OCI-LY3 (cell line): Measurements from ENCODE around the gene LRP1-AS.

Source experiments
- H2AFZ ChIP-seq: fragments of 200-600, 300-600 bp; shearing (Covaris generic); 2 replicates; pipeline ENCODE4 v1.6.0; 2014; ENCODE audit warnings: antibody characterized with exemption, low read depth, low read length
- H3K27ac ChIP-seq: fragments of 200-600, 300-600 bp; sonication (generic); 2 replicates; pipeline ENCODE4 v1.5.1; 2014; ENCODE audit warnings: mild to moderate bottlenecking, low read length, moderate library complexity, mixed read lengths
- H3K27me3 ChIP-seq: fragments of 200-600, 300-600 bp; sonication (generic); 2 replicates; pipeline ENCODE4 v1.6.1; 2014; ENCODE audit warnings: low read depth, low read length, mixed read lengths
- H3K36me3 ChIP-seq: fragments of 200-600, 300-600 bp; sonication (generic); replicated peaks from 2 replicates; pipeline ENCODE3; 2014; ENCODE audit warnings: low read depth, low read length, mixed read lengths
- H3K4me1 ChIP-seq: fragments of 300-600, 200-600 bp; sonication (generic); 2 replicates; pipeline ENCODE4 v1.6.1; 2014; ENCODE audit warnings: low read length, mixed read lengths
- H3K4me2 ChIP-seq: fragments of 200-600, 300-600 bp; sonication (generic); 2 replicates; pipeline ENCODE4 v1.6.1; 2014; ENCODE audit warnings: low read length, mixed read lengths
- H3K4me3 ChIP-seq: fragments of 300-600, 200-600 bp; sonication (generic); 2 replicates; pipeline ENCODE4 v1.5.1; 2014; ENCODE audit warnings: antibody characterized with exemption, mild to moderate bottlenecking, low read length, moderate library complexity
- H3K79me2 ChIP-seq: fragments of 300-600, 200-600 bp; shearing (Covaris generic); 2 replicates; pipeline ENCODE4 v1.6.1; 2014; ENCODE audit warnings: mild to moderate bottlenecking, low read length, mixed read lengths
- H3K9ac ChIP-seq: fragments of 300-600, 200-600 bp; shearing (Covaris generic); 2 replicates; pipeline ENCODE4 v1.6.0; 2014; ENCODE audit warnings: mild to moderate bottlenecking, low read length, moderate library complexity
- H3K9me3 ChIP-seq: fragments of 200-600, 300-600 bp; shearing (Covaris generic); 2 replicates; pipeline ENCODE4 v1.6.1; 2014; ENCODE audit warnings: low read length, mixed read lengths; ENCODE audit not compliant: insufficient read depth
- H4K20me1 ChIP-seq: fragments of 200-600, 300-600 bp; sonication (generic); 2 replicates; pipeline ENCODE4 v1.6.1; 2016; ENCODE audit warnings: low read length, mixed read lengths; ENCODE audit not compliant: insufficient read depth
- EZH2phosphoT487 ChIP-seq: fragments of 200-600 bp; shearing (Covaris generic); IDR thresholded peaks from 2 replicates; pipeline ENCODE4 v1.6.1; 2018; ENCODE audit warnings: antibody characterized with exemption, mixed run types, low read depth
- TF ChIP-seq, protein P1 (sequence below): fragments of 200-600, 300-600 bp; sonication (generic); IDR thresholded peaks from 2 replicates; pipeline ENCODE4 v1.5.1; 2014; ENCODE audit warnings: antibody characterized with exemption, low read length, low read depth

LRP1-AS gene

GRCh38 chr12:57169046-57169795 is 21.8 kb upstream of the LRP1-AS start:
- Histone ChIP-seq H3K4me3 (no peak overlapping the region), H3K4me2 (peak overlapping the region; percentile 38; the same call in 1 of the 2 replicates), H3K9ac (no peak overlapping the region), H3K4me1 (peaks cover 37% of the 10 kb centered on the region), H3K9me3 (no peaks in the 10 kb centered on the region), H3K27me3 (no peaks in the 10 kb centered on the region), H3K79me2 (no peaks in the 10 kb centered on the region), H2AFZ (no peak overlapping the region), H4K20me1 (no peaks in the 10 kb centered on the region), H3K27ac (no peak overlapping the region), H3K36me3 (no peaks in the 10 kb centered on the region)
- TF ChIP-seq EZH2phosphoT487, result no peak
- TF ChIP-seq, protein P1, sequence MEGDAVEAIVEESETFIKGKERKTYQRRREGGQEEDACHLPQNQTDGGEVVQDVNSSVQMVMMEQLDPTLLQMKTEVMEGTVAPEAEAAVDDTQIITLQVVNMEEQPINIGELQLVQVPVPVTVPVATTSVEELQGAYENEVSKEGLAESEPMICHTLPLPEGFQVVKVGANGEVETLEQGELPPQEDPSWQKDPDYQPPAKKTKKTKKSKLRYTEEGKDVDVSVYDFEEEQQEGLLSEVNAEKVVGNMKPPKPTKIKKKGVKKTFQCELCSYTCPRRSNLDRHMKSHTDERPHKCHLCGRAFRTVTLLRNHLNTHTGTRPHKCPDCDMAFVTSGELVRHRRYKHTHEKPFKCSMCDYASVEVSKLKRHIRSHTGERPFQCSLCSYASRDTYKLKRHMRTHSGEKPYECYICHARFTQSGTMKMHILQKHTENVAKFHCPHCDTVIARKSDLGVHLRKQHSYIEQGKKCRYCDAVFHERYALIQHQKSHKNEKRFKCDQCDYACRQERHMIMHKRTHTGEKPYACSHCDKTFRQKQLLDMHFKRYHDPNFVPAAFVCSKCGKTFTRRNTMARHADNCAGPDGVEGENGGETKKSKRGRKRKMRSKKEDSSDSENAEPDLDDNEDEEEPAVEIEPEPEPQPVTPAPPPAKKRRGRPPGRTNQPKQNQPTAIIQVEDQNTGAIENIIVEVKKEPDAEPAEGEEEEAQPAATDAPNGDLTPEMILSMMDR, result no peak

DNA sequence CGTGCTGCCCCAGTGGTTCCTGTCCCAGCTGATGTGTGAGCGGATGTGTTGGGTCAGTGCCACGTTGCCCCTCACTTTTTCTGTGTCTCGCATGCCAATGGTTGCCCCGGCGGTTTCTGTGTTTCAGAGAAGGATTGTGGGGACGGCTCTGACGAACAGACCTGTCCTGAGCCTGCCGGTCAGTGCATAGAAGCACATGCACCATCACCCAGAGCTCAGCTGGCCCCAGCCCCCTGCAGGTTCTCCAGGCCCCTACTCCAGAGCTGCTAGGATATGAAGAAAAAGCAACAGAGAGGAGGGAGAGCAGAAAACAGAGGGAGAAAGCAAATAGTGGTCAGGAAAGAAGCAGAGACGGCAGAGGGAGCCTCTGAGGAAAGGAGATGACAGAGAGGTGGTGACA is 20.6 kb upstream of the LRP1-AS start:
- TF ChIP-seq, protein P1, result no peak
- TF ChIP-seq EZH2phosphoT487, result no peak
- Histone ChIP-seq H3K27me3 (no peaks in the 10 kb centered on the region), H3K4me3 (no peak overlapping the region; the same call in 1 of the 2 replicates), H2AFZ (peak overlapping the region; percentile 36; the same call in 1 of the 2 replicates), H4K20me1 (no peaks in the 10 kb centered on the region), H3K9me3 (no peaks in the 10 kb centered on the region), H3K36me3 (no peaks in the 10 kb centered on the region), H3K27ac (peak overlapping the region; percentile 3; the same call in 1 of the 2 replicates), H3K79me2 (no peaks in the 10 kb centered on the region), H3K4me1 (peaks cover 40% of the 10 kb centered on the region), H3K4me2 (peak overlapping the region; percentile 38; the same call in 1 of the 2 replicates), H3K9ac (no peak overlapping the region; the same call in 1 of the 2 replicates)

- no peaks in the 10 kb centered on the region for H3K79me2 ChIP-seq
- no peaks in the 10 kb centered on the region for H3K36me3 ChIP-seq
- no peaks in the 10 kb centered on the region for H3K9me3 ChIP-seq
- no peak overlapping the region for H3K9ac ChIP-seq
- H3K27ac ChIP-seq, result no peak overlapping the region
- peaks cover 50% of the 10 kb centered on the region for H3K4me1 ChIP-seq
- H3K4me2 ChIP-seq, result peak overlapping the region; percentile 38; the same call in 1 of the 2 replicates
- H3K27me3 ChIP-seq, result no peaks in the 10 kb centered on the region
- no peak overlapping the region for H2AFZ ChIP-seq
- H4K20me1 ChIP-seq, result no peaks in the 10 kb centered on the region
- TF ChIP-seq, protein P1, result no peak
- no peak for TF ChIP-seq EZH2phosphoT487
- H3K4me3 ChIP-seq, result no peak overlapping the region
These were observed 19.6 kb upstream of the LRP1-AS start for GRCh38 chr12:57166971-57167371.

- H3K27me3 ChIP-seq, result no peaks in the 10 kb centered on the region
- no peak overlapping the region for H3K4me2 ChIP-seq
- no peak overlapping the region for H2AFZ ChIP-seq
- no peaks in the 10 kb centered on the region for H3K79me2 ChIP-seq
- no peaks in the 10 kb centered on the region for H4K20me1 ChIP-seq
- H3K4me1 ChIP-seq, result peaks cover 50% of the 10 kb centered on the region
- H3K9ac ChIP-seq, result no peak overlapping the region
- TF ChIP-seq, protein P1, result no peak
- TF ChIP-seq EZH2phosphoT487, result no peak
- H3K27ac ChIP-seq, result no peak overlapping the region
- H3K36me3 ChIP-seq, result no peaks in the 10 kb centered on the region
- no peak overlapping the region for H3K4me3 ChIP-seq
- no peaks in the 10 kb centered on the region for H3K9me3 ChIP-seq
These were observed 18.3 kb upstream of the LRP1-AS start for GRCh38 chr12:57165741-57166140.
